Breast epithelium (tissue), 4 donors: ENCODE results near the gene JCHAIN. TPM values are rescaled to one million over a fixed set of nuclear protein-coding genes. Genes with fewer than 3 reads are reported as not detected.

Source experiments
- DNase-seq, 2 donors: peaks; one replicate each; pipeline ENCODE4 v3.0.0-alpha.2; 2019; ENCODE audit warnings: low spot score in 2 of 2
- H3K27ac ChIP-seq, 2 donors: fragments of 200-600 bp; sonication (generic) in 1 of 2; one replicate each; pipeline ENCODE4 v1.5.1; 2016 to 2019; ENCODE audit warnings: mild to moderate bottlenecking in 1 of 2
- H3K27me3 ChIP-seq, 2 donors: fragments of 200-600 bp; sonication (generic) in 1 of 2; one replicate each; pipeline versions ENCODE4 v1.5.1 to v1.6.0; 2017 to 2019; ENCODE audit warnings: control low read depth in 1 of 2, mild to moderate bottlenecking in 1 of 2
- H3K36me3 ChIP-seq: fragments of 200-600 bp; one replicate; pipeline ENCODE4 v1.5.1; 2019
- H3K4me1 ChIP-seq, 2 donors: fragments of 200-600 bp; sonication (generic); one replicate each; pipeline ENCODE4 v1.5.1; 2016 to 2019; ENCODE audit warnings: control low read depth in 1 of 2
- H3K4me3 ChIP-seq, 3 donors: fragments of 200-600 bp; sonication (generic); 1 replicate in 2 of 3; 2 replicates in 1 of 3; pipeline ENCODE4 v1.5.1; 2016 to 2019; ENCODE audit warnings: mild to moderate bottlenecking in 3 of 3, moderate library complexity in 2 of 3
- H3K9me3 ChIP-seq, 2 donors: fragments of 200-600 bp; sonication (generic) in 1 of 2; one replicate each; pipeline ENCODE4 v1.5.1; 2016 to 2019; ENCODE audit warnings: control low read depth in 1 of 2
- POLR2A ChIP-seq: fragments of 450-650 bp; IDR thresholded peaks from one replicate; pipeline ENCODE4 v1.6.1; 2016; ENCODE audit warnings: antibody characterized with exemption, mild to moderate bottlenecking, moderate library complexity
- POLR2AphosphoS5 ChIP-seq, 3 donors: sonication (generic); formaldehyde crosslinking; IDR thresholded peaks; one replicate each; pipeline ENCODE4 v1.6.1; 2017; ENCODE audit warnings: antibody characterized with exemption in 3 of 3
- intact Hi-C: fragments of 100-400 bp; cut with DNase I; formaldehyde crosslinking; loops from one replicate; pipeline ENCODE4 v1.15.1; 2023; ENCODE audit warnings: low total_unique reads
- total RNA-seq, 3 donors: library from RNA; depleted of rRNA; stranded (reverse); fragments of >200 nt; gene quantifications; one replicate each; pipeline ENCODE4 v1.1.0, GENCODE V29; 2016
- TF ChIP-seq, protein P1 (sequence below), 3 donors: fragments of 450-650 bp; IDR thresholded peaks; one replicate each; pipeline ENCODE4 v1.5.1; 2016 to 2017; ENCODE audit warnings: antibody characterized with exemption in 3 of 3, mild to moderate bottlenecking in 3 of 3, moderate library complexity in 3 of 3

JCHAIN gene
- total RNA-seq, 3 donors from 2014 or later, result 10.1 to 700 (median 337) TPM

DNA sequence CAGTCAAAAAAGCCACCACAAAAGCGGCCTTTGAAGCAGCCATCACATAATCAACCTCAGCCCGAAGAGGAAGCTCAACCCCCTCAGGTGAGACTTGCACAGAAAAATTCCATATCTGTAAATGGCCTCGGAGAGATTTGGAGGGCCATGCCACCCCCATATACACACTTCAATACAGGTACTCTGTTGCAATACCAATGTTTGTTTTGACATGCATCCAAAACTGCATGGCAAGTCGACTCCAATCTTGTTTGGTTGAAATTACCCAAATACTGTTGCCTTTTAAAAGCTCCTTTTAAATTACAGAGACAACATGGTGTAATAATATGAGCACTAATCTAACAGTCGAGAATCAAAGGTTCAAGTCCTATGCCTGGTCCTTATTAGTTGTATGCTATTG lies 31.8 kb downstream of the JCHAIN start:
- no peak overlapping the region for H3K4me3 ChIP-seq
- no peak for DNase-seq
- TF ChIP-seq POLR2A (no peak), POLR2AphosphoS5 (IDR thresholded peaks at IDR 0.05) (no peak)
- TF ChIP-seq, protein P1, sequence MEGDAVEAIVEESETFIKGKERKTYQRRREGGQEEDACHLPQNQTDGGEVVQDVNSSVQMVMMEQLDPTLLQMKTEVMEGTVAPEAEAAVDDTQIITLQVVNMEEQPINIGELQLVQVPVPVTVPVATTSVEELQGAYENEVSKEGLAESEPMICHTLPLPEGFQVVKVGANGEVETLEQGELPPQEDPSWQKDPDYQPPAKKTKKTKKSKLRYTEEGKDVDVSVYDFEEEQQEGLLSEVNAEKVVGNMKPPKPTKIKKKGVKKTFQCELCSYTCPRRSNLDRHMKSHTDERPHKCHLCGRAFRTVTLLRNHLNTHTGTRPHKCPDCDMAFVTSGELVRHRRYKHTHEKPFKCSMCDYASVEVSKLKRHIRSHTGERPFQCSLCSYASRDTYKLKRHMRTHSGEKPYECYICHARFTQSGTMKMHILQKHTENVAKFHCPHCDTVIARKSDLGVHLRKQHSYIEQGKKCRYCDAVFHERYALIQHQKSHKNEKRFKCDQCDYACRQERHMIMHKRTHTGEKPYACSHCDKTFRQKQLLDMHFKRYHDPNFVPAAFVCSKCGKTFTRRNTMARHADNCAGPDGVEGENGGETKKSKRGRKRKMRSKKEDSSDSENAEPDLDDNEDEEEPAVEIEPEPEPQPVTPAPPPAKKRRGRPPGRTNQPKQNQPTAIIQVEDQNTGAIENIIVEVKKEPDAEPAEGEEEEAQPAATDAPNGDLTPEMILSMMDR (IDR thresholded peaks at IDR 0.05), result no peak
- H3K4me1 ChIP-seq, result no peaks in the 10 kb centered on the region
- H3K9me3 ChIP-seq, result no peaks in the 10 kb centered on the region
- H3K27me3 ChIP-seq, result no peaks in the 10 kb centered on the region
- no peaks in the 10 kb centered on the region for H3K36me3 ChIP-seq
- no peak overlapping the region for H3K27ac ChIP-seq
- intact Hi-C loops, result no loop called here

DNA sequence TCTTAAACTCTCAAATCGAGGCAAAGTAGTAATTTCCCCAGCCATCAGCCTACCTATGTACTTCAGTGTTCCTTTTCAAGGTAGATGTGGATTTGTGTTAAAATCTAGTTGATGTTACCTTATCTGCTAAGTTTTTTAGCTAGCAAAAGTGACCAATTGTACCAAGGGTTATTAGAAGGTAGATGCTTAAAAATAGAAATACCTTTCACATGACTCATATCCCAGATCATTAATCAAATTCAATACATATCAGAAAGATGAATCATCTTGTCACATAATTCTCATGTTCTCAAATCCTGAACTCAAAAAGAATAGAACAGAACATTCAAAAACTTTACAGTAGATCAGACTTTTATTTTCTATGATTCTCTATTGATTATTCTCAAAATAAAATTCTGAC lies 34.3 kb downstream of the JCHAIN start:
- no peaks in the 10 kb centered on the region for H3K4me1 ChIP-seq
- intact Hi-C loops, result no loop called here
- no peaks in the 10 kb centered on the region for H3K36me3 ChIP-seq
- no peak overlapping the region for H3K27ac ChIP-seq
- no peaks in the 10 kb centered on the region for H3K9me3 ChIP-seq
- DNase-seq, result no peak
- no peaks in the 10 kb centered on the region for H3K27me3 ChIP-seq
- no peak for TF ChIP-seq POLR2A
- TF ChIP-seq, protein P1 (IDR thresholded peaks at IDR 0.05), result no peak
- no peak for TF ChIP-seq POLR2AphosphoS5 (IDR thresholded peaks at IDR 0.05)
- H3K4me3 ChIP-seq, result no peak overlapping the region

DNA sequence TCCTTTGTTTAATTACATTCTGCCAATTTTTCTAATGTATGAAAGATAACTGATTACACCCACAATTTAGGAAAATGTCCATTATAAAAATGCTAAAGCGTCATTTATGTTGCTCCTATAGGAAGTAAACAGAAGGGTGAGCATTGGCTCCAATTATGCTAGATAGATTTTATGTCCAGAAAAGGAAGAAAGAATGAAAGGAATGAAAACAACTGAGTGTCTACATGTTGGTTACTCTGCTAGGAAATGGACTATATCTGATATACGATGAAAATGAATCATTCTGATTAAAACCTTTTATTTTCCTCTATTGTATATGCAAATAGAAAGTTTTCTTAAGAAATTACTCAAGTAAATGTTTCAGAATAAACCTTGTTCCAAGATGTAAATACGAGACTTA lies 36.1 kb downstream of the JCHAIN start:
- intact Hi-C loops, result no loop called here
- TF ChIP-seq, protein P1 (IDR thresholded peaks at IDR 0.05), result no peak
- no peak for TF ChIP-seq POLR2A
- TF ChIP-seq POLR2AphosphoS5 (IDR thresholded peaks at IDR 0.05), result no peak

DNA sequence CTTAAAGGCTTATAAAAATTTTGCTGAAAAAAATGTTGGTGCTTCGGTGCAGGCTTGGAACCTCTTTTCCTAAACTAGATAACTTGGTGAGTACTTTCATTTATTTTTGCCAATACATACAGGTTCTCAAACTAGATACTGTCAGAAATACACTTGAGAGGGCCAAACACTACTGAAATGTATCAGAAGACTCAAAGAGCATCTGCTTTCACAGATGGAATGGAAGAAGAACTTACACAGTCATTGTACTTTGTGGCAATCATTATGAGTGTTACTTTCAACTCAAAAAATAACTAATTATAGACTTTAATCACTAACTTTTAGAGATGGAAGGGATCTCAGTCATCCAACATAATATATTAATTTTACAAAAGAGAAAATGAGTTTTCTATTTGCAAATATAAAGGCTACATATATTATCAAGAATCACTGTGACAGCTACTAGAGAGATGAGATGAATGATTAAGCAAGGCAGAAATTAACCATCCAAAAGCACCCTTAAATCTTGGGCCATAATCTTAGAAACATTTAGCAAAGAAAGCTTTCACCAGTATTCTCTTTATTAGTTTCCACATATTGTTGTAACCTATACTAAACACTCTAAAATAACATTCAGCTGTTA lies 36.7 kb downstream of the JCHAIN start:
- Histone ChIP-seq H3K9me3 (no peaks in the 10 kb centered on the region), H3K4me3 (no peak overlapping the region), H3K27me3 (no peaks in the 10 kb centered on the region), H3K27ac (no peak overlapping the region), H3K4me1 (no peaks in the 10 kb centered on the region), H3K36me3 (no peaks in the 10 kb centered on the region)
- no peak for DNase-seq
- intact Hi-C loops, result no loop called here
- TF ChIP-seq, protein P1 (IDR thresholded peaks at IDR 0.05), result no peak
- no peak for TF ChIP-seq POLR2AphosphoS5 (IDR thresholded peaks at IDR 0.05)
- TF ChIP-seq POLR2A, result no peak

More for the DNA sequence above, 36.1 kb downstream of the JCHAIN start:
- no peaks in the 10 kb centered on the region for H3K9me3 ChIP-seq
- H3K4me3 ChIP-seq, result no peak overlapping the region
- no peaks in the 10 kb centered on the region for H3K36me3 ChIP-seq
- DNase-seq, result no peak
- H3K4me1 ChIP-seq, result no peaks in the 10 kb centered on the region
- no peak overlapping the region for H3K27ac ChIP-seq
- no peaks in the 10 kb centered on the region for H3K27me3 ChIP-seq

DNA sequence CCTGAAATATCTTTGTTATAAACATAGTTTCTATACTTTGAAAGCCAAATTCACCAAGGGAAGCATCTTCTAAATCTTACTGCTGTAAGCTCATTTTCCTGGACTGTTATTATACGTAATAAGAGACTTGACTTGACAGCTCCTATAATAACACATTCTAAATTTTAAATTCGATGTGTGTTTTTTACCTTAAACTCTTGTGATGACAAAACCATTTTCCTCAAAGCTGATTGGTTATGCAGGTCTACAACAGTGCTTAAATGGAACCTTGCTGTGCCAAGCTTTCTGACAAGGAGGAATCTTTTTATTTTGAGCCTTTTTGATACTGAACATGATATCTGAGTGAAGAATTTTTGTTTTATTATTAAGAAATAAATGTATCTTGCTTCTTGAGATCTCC lies 37.9 kb downstream of the JCHAIN start, which contains the start of gene ENAM:
Gene ENAM, plus strand, starts transcription at position 301 of the 400 bp plus-strand sequence. CDS start 757 bp downstream, outside the sequence.
- H3K27ac ChIP-seq, result no peak within 1 kb of the TSS
- no peaks in the 10 kb centered on the region for H3K9me3 ChIP-seq
- no peak for DNase-seq
- no peak within 1 kb of the TSS for H3K4me3 ChIP-seq
- TF ChIP-seq POLR2AphosphoS5 (IDR thresholded peaks at IDR 0.05) (no peak), POLR2A (no peak)
- TF ChIP-seq, protein P1 (IDR thresholded peaks at IDR 0.05), result no peak
- no peaks in the 10 kb centered on the region for H3K4me1 ChIP-seq
- no peaks in the 10 kb centered on the region for H3K36me3 ChIP-seq
- no peaks in the 10 kb centered on the region for H3K27me3 ChIP-seq
- intact Hi-C loops, result no loop called here
